HEK293T (cell line): Measurements from ENCODE around the gene BMPER.

ENCODE experiments used
- CTCF ChIA-PET: fragments of 350-600 bp; formaldehyde crosslinking; extraction: SDS; loops from one replicate; lab custom pipeline; 2021; ENCODE audit warnings: antibody characterized with exemption, inconsistent platforms; lab: Yijun Ruan, JAX
- POLR2A ChIA-PET: fragments of 350-600 bp; formaldehyde crosslinking; extraction: SDS; loops from one replicate; lab custom pipeline; 2020; ENCODE audit warnings: antibody characterized with exemption, inconsistent platforms; lab: Yijun Ruan, JAX
- DNase-seq: peaks from one replicate; pipeline ENCODE4 v3.0.0; 2012; ENCODE audit warnings: mixed read lengths; ENCODE audit errors: extremely low spot score
- ARNT ChIP-seq: fragments of 450-650 bp; IDR thresholded peaks from 2 replicates; pipeline ENCODE4 v1.6.1; 2017; ENCODE audit warnings: mild to moderate bottlenecking
- BHLHE40 ChIP-seq: fragments of 450-650 bp; IDR thresholded peaks from 2 replicates; pipeline ENCODE4 v1.6.1; 2016; ENCODE audit warnings: mild to moderate bottlenecking, moderate library complexity, borderline replicate concordance
- CTBP1 ChIP-seq: fragments of 450-650 bp; IDR thresholded peaks from 2 replicates; pipeline ENCODE4 v1.6.1; 2016; ENCODE audit warnings: borderline replicate concordance
- ELF4 ChIP-seq: fragments of 450-650 bp; IDR thresholded peaks from 2 replicates; pipeline ENCODE4 v1.6.1; 2017; ENCODE audit warnings: antibody characterized with exemption
- FOXA1 ChIP-seq: fragments of 450-650 bp; IDR thresholded peaks from 2 replicates; pipeline ENCODE4 v1.6.1; 2016; ENCODE audit warnings: mild to moderate bottlenecking
- FOXK2 ChIP-seq: fragments of 450-650 bp; IDR thresholded peaks from 2 replicates; pipeline ENCODE4 v1.6.1; 2016; ENCODE audit warnings: mild to moderate bottlenecking
- FOXM1 ChIP-seq: fragments of 450-650 bp; IDR thresholded peaks from 2 replicates; pipeline ENCODE4 v1.6.1; 2017; ENCODE audit warnings: mild to moderate bottlenecking, borderline replicate concordance
- HDGF ChIP-seq: fragments of 450-650 bp; IDR thresholded peaks from 2 replicates; pipeline ENCODE4 v1.6.1; 2017; ENCODE audit warnings: antibody characterized with exemption, borderline replicate concordance
- L3MBTL2 ChIP-seq: fragments of 450-650 bp; conservative IDR thresholded peaks from 2 replicates; pipeline ENCODE4 v1.6.1; 2016; ENCODE audit warnings: mild to moderate bottlenecking
- LEF1 ChIP-seq: fragments of 450-650 bp; IDR thresholded peaks from 2 replicates; pipeline ENCODE4 v1.6.1; 2017; ENCODE audit warnings: mild to moderate bottlenecking, borderline replicate concordance
- NFRKB ChIP-seq: fragments of 450-650 bp; IDR thresholded peaks from 2 replicates; pipeline ENCODE4 v1.6.1; 2016; ENCODE audit warnings: mild to moderate bottlenecking, moderate library complexity
- PKNOX1 ChIP-seq: fragments of 450-650 bp; IDR thresholded peaks from 2 replicates; pipeline ENCODE4 v1.6.1; 2016
- SP1 ChIP-seq: fragments of 450-650 bp; IDR thresholded peaks from 2 replicates; pipeline ENCODE4 v1.6.1; 2017
- SUZ12 ChIP-seq: fragments of 450-650 bp; IDR thresholded peaks from 2 replicates; pipeline ENCODE4 v1.6.1; 2016; ENCODE audit warnings: mild to moderate bottlenecking
- TARDBP ChIP-seq: fragments of 450-650 bp; IDR thresholded peaks from 2 replicates; pipeline ENCODE4 v1.6.1; 2016
- ZNF384 ChIP-seq: fragments of 450-650 bp; IDR thresholded peaks from 2 replicates; pipeline ENCODE4 v1.6.1; 2016

Gene BMPER

DNA sequence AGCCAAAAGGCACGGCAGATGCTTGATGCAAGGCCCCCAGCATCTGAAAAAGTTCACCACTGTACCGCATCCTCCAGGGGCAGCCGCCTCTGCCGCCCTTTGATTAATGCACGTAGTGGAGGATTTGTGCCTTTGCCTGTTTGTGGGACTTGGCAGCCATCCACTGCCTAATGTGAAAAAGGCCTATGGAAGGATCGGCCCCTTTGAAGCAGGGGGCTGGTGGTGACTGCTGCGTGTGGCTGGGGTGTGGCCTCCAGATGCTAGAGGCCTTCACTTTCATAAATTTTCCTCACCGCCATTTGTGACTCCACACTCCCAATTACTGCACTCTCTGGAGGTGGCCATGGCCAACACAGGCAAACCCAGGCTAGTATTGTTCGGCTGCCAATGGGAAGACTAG is 226.0 kb downstream of the BMPER start:
- ChIA-PET CTCF (no interaction called here), POLR2A (no interaction called here)
- TF ChIP-seq ELF4 (no peak), BHLHE40 (no peak), ARNT (no peak), FOXK2 (no peak), LEF1 (no peak), FOXM1 (no peak)
- DNase-seq = no peak

DNA sequence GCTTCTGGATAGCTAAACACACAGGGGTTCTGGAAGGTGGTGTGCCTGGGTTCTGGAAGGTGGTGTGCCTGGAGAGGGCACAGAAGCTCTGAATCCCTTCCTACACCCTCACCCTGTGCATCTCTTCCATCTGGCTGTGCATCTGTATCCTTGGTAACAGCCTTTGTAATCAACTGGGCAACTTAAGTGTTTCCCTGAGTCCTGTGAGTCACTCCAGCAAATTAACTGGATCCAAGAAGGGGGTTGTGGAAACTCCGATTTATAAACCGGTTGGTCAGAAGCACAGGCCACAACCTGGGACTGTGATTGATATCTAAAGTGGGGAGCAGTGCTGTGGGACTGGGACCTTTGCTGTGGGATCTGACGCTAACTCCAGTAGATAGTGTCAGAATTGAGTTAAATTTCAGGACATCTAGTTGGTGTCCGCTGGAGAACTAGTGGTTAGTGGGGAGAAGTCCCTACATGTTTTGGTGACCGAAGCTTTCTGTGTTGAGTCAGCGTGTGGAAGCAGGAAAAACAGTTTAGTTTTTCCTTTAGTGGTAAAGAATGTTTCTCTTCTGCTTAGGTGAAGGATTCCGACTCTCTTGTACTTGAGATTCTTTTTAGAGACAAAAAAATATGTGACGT is 228.1 kb downstream of the BMPER start:
- POLR2A ChIA-PET = no interaction called here
- DNase-seq = no peak
- CTCF ChIA-PET = interaction anchor here (0.7 to 2.9 kb wide), 3 partner anchors 124 to 201 kb away, joined by 3 to 16 read pairs (median 4); no protein-coding TSS in a partner anchor
- TF ChIP-seq HDGF (no peak), TARDBP (no peak), SUZ12 (no peak), PKNOX1 (no peak), BHLHE40 (no peak), ZNF384 (no peak), LEF1 (no peak), FOXM1 (no peak), SP1 (no peak), ELF4 (no peak), CTBP1 (no peak), L3MBTL2 (no peak), ARNT (no peak), FOXK2 (no peak), FOXA1 (no peak)

DNA sequence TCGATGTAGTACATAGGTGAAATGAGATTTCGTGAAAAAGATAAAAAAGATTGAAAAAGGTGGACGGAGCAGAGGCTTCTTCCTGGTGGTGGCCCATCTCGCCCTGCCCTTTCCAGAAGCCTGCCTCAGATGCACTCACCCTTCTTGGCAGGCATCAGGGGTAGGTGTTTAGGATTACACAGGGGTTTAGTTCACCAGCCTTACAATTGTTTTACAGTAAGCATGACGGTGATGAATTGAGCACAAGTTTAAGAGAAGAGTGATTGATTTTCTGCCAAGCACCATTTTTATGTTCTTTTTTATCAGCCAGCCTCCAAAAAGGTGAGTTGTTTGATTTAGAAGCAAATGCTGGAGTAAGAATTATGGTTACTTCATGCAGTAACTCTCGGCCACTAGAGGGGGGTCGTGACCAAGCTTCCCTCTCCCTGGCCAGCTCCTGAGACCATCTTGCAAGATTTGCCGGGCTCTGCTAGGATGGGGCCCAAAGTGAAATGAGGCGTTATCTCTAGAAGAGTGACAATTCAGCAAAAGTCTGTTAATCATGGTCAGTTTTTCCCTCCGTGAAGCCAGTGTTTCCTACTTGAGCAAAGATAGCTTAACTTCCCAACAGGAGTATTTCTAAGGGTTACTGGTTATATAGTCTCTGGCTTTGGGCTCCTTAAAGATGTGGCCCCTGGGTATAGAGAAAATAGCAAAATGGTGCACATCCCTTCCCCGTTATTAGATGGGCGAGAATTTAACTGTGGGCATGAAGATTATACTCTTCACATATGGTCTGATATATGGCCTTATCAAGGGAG is 228.8 kb downstream of the BMPER start:
- CTCF ChIA-PET = interaction anchor here (0.6 to 2.9 kb wide), 7 partner anchors 9 to 395 kb away, joined by 3 to 16 read pairs (median 4); no protein-coding TSS in a partner anchor
- peak; percentile 75 for DNase-seq
- POLR2A ChIA-PET = no interaction called here
- no peak for TF ChIP-seq NFRKB
- no peak for TF ChIP-seq LEF1
- no peak for TF ChIP-seq L3MBTL2
- TF ChIP-seq SP1 = no peak
- no peak for TF ChIP-seq TARDBP
- no peak for TF ChIP-seq FOXK2
- TF ChIP-seq BHLHE40 = no peak
- TF ChIP-seq SUZ12 = no peak
- no peak for TF ChIP-seq CTBP1
- TF ChIP-seq ARNT = no peak
- TF ChIP-seq FOXA1 = no peak
- no peak for TF ChIP-seq ZNF384
- no peak for TF ChIP-seq HDGF
- no peak for TF ChIP-seq FOXM1
- no peak for TF ChIP-seq ELF4

GRCh38 chr7:34135924-34136323 is 230.6 kb downstream of the BMPER start:
- TF ChIP-seq L3MBTL2 (no peak), LEF1 (no peak), FOXK2 (no peak), ELF4 (no peak), ZNF384 (no peak), FOXA1 (no peak), HDGF (no peak), SUZ12 (no peak), FOXM1 (no peak), CTBP1 (no peak), SP1 (no peak)
- POLR2A ChIA-PET = no interaction called here
- CTCF ChIA-PET = interaction anchor here (0.6 to 1.8 kb wide), 3 partner anchors 9 to 185 kb away, joined by 3 to 7 read pairs (median 6); no protein-coding TSS in a partner anchor

DNA sequence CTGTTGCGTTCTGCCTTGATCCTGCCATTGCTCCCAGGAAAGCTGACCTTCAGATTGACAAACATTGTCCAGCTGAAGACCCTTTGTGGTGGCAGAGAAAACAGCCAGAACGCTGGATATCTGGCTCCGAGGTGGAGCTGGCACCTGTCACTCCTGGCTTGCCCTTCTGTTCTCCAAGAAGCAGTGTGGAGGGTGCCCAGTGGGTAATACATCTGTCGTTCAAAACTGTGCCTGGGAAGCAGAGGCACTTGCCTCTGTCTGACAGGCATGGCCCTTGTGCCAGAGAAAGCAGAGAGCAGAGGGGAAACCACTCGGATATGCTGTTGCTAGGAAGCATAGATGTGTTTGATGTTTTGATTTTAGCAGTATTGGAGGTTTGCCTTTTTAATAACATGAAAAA is 231.4 kb downstream of the BMPER start:
- POLR2A ChIA-PET = no interaction called here
- CTCF ChIA-PET = interaction anchor here (1.6 kb wide), 1 partner anchor 184 kb away, joined by 7 read pairs; no protein-coding TSS in a partner anchor
- TF ChIP-seq FOXM1 (no peak), ELF4 (no peak), SUZ12 (no peak), CTBP1 (no peak), ZNF384 (no peak), ARNT (no peak), SP1 (no peak), BHLHE40 (no peak), FOXK2 (no peak), NFRKB (no peak), TARDBP (no peak), LEF1 (no peak), HDGF (no peak), PKNOX1 (no peak)
- no peak for DNase-seq

More at GRCh38 chr7:34135924-34136323, 230.6 kb downstream of the BMPER start:
- DNase-seq = no peak

- ChIA-PET CTCF (interaction anchor here (1.1 to 1.6 kb wide), 2 partner anchors 8 to 184 kb away, joined by 4 to 7 read pairs; no protein-coding TSS in a partner anchor), POLR2A (no interaction called here)
- no peak for DNase-seq
- no peak for TF ChIP-seq NFRKB
- TF ChIP-seq ZNF384 = no peak
- no peak for TF ChIP-seq LEF1
- no peak for TF ChIP-seq FOXK2
- TF ChIP-seq FOXA1 = no peak
- no peak for TF ChIP-seq SUZ12
- TF ChIP-seq L3MBTL2 = no peak
- TF ChIP-seq ELF4 = no peak
- no peak for TF ChIP-seq TARDBP
- TF ChIP-seq CTBP1 = no peak
- TF ChIP-seq PKNOX1 = no peak
- no peak for TF ChIP-seq HDGF
- no peak for TF ChIP-seq ARNT
- TF ChIP-seq FOXM1 = no peak
Measured at GRCh38 chr7:34137176-34137575, 231.8 kb downstream of the BMPER start.
